Stimulated activated CD4-positive, alpha-beta T cell treated with anti-CD3 and anti-CD28 coated beads, Interleukin-15, amount 100 ng/mL, for 24 hours (primary cell): ENCODE data around the gene PAX5.

Source experiments
- DNase-seq: peaks from one replicate; pipeline ENCODE4 v3.0.0-alpha.2; 2020

Gene PAX5

DNA sequence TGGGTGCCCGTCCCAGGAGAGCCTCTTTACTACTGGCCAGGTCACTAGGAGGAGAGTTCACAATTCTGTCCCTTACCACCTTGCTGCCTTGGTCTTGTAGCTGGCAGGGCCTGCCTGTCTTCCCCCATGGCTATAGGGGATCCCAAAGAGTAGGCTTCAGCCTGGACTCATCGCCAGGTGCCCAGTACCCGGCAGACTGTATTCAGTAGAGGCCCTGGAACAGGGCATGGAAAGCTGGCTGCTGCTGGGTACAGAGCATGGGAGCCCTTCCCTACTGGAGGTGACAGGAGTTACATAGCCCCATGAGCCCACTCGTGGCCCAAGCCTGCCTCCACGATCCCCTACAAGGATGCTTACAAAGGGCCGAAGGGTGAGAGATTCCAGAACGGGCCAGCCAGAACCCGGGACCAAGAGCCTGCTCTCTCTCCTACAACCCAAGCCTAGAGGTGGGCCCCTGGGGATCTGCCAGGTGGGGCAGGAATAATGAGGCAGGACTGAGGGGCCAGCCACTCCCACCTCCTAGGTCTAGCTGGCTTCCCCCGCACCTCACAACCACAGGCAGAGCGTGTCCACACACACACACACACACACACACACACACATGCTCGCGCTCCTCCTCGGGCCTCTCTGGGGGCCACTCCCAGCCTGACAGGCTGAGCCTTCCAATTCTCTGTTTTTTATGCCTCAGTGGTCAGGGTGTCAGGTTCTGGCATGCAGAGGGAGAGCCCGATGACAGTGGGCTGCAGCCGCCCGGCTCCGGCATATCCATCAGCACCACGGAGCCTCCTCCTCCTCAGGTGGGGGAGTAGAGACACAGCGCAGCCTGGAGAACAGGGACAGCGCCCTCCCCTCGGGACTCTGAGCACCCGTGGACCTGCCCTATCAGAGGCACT is 186.0 kb downstream of the PAX5 start:
- DNase-seq: no peak

GRCh38 chr9:36846621-36847020 is 187.4 kb downstream of the PAX5 start:
- no peak for DNase-seq

DNA sequence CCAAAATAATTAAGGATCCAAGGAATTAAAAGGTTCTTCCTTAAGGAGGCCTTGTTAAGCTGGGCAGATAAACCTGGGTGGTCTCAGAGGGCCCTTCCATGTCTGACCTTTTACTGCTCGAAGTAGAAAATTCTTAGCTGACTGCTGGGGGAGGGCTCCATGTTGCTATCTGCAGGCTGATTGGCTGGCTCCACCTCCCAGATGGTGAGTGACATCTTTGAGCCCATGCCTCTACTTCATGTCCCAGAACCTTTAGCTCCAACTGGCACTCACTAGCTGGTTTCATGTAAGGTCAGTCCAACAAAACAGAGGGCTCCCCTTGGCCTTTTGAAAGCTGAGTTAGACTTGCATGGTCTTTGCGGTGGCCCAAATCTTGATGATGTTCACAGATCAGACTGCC is 188.2 kb downstream of the PAX5 start:
- no peak for DNase-seq

GRCh38 chr9:36844961-36845360 is 189.1 kb downstream of the PAX5 start:
- no peak for DNase-seq

- DNase-seq: no peak
Observed at GRCh38 chr9:36843964-36844363, 190.1 kb downstream of the PAX5 start.

GRCh38 chr9:36842560-36843530 is 191.2 kb downstream of the PAX5 start:
- no peak for DNase-seq

DNA sequence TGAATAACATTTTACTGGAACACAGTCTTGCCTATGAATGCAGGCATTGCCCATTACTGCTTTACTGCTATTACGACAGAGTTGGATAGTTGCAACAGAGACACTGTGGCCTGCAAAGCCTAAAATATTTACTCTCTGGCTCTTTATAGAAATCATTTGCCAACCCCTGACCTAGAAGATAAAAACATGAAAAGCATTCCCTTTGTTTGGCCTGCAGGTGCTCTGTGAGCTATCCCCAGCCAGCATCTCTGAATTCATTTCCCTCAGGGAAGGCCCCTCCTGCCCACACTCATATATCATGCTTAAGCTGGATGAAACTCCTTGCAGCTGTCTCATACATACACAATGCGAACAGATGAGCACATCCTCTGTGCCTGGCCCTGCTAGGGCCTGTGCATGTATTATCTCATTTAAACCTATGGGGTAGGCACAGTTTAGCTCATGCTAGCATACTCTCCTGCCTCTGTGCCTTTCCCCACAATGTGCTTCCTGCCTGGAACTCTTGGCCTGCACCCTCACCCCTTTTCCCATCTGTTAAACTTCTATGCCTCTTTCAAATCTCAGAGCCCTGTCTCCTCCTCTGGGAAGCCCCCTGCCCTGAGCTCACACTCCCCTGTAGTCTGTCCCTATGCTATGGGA is 193.1 kb downstream of the PAX5 start:
- DNase-seq: no peak

DNA sequence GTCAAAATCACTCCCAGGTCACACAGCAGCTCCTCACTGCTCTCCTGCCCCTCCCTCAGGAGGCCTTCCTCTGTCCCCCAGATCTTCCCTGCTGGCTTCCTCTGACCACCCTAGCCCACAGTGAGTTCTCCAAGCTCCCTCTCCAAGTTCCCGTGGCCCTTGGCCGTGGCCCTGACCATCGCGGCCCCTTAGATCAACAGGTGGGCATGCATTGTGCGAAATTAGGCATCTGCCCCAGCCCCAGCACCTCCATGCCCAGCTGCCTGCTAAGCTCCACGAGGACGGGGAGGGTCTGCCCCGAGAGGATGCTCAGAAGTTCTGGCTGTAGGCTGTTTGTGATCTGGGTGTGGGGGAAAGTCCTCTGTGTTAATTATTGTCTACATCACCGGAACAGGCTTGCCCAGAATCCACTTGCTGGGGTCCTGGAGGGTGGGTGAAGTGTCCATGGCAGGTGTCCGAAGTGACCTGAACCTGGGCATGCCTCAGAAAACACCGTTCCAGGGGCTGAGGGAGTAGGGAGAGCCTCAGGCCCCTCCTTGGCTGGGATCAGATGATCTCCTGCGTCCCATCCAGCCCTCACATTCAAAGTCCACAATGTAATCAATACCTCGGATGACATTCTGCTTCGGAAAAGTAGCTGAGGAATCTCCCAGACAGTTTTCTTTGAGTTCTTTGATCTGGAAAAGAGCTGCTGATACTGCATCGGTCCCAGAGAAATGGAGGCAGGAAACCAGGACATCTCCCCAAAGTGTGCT is 194.8 kb downstream of the PAX5 start:
- no peak for DNase-seq

GRCh38 chr9:36837431-36838405 is 196.3 kb downstream of the PAX5 start:
- DNase-seq: no peak

GRCh38 chr9:36836486-36836885 is 197.6 kb downstream of the PAX5 start:
- DNase-seq: no peak

DNA sequence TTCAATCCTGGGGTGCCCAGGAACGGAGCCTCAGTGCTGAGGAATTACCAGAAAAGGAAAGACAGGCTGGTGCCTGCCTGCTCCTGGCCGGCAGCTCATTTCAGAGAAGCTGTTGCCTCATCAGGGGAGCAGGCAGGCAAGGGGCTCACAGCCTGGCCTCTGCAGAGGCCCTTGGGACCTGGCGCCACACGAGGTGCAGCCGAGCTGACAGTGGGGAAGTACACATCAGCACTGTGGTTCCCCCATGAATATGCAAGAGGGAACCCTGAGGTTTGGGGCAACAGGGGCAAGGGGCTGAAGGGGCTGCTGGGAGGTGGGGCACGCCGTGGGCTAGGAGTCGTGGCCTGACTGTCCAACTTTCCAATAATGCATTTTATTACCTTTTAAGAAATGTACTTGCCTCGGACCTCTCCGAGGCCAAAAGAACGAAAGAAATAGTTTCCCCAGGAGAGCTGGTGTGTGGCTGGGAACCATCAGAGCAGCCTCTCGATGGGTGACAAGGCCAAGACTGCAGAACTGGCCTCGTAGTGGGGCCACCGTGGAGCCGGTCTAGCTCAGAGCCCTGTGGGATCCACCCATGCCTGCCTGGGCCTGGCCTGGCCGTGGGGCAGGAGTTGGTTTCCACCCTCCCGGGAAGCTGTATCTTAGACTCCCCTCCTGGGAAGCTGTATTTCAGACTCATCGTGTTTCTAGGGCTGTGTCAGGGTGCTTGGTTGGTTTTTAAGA is 198.6 kb downstream of the PAX5 start:
- DNase-seq: no peak

GRCh38 chr9:36834736-36835135 is 199.3 kb downstream of the PAX5 start:
- DNase-seq: no peak

GRCh38 chr9:36833954-36834353 is 200.1 kb downstream of the PAX5 start:
- no peak for DNase-seq

DNA sequence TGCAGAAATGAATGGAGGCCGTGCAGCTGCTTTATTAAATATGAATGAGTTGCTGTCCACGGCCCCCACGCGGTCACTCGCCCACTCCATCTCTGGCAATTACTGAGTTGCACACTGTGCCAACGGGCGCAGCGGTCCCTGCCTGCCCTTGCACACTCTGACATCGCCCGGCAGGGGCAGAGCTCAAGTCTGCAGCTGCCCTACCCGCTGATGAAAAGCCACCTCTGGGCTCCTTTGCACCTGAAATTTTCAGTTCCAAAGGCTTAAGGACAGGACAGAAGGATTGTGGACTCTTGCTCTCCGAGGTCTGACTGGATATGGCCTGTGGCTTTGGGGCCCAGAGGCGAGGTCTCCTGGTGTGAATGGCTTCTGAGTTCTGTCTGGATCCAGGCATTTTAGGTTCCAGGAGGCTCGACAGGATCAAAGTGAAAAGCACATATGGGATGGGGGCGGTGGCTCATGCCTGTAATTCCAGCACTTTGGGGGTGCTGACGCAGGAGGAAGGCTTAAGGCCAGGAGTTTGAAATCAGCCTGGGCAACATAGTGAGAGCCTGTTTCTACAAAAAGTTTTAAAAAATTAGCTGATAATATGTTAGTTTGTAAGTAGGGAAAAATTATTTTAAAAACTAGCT is 201.8 kb downstream of the PAX5 start:
- no peak for DNase-seq

DNA sequence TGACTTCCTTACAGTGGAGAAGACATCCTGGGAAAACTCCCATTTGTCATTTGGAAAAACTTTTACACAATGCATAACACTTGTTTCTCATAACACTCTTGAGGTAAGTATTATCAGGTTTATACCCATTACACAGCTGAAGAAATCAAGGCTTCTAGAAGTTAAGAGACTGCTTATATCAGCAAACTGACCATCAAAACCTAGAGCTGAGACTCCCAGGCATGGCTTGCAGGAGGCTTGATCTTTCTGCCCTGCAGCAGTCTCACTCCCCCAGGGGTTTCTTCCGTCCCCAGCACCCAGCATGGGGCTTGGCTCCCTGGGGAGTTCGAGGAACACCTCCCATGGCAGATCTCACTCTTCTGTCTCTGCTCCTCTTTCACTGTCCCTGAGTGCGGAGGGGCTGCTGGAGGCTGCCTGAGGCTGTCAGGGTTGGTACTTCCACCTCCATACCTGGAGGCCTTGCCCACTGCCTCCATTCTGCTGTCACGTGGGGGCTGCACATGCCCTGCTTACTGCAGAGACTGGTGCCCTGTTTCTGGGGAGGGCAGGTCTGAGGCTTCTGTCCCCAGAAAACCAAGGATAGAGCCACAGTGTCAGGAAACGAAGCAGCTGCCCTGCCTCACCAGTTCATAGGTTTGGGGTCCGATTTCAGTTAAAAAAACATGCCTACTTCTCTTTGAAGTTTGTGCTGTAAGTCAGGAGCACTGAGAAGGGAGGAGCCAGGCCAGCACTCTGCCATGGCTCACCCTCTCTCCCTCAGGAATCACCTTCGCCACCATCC is 202.5 kb downstream of the PAX5 start:
- no peak for DNase-seq

GRCh38 chr9:36828611-36829013 is 205.5 kb downstream of the PAX5 start:
- no peak for DNase-seq

DNA sequence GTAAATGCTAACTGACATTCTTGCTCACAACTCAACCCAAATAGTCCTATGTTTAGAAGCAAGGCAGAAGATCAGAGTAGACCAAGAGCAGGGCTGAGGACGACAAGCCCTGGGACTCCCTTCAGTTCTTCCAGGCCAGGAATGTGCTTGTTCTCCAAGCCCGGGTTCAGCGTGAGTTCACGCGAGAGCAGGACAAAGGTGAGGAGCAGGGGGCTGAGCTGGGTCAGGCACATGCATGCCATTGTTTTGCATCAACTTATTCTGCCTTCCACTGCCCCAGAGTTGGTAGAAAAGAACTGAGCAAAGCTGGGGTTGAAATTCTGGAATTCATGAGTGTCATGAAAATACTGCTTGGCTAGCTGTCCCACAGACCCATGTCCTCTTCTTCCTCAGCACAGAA is 206.5 kb downstream of the PAX5 start:
- no peak for DNase-seq

GRCh38 chr9:36826581-36826980 is 207.5 kb downstream of the PAX5 start:
- no peak for DNase-seq

- DNase-seq: no peak
Observed at GRCh38 chr9:36825179-36825578, 208.9 kb downstream of the PAX5 start.
